Kidney epithelial cell (primary cell): ENCODE data around the gene OMA1. TPM values are rescaled to one million over a fixed set of nuclear protein-coding genes. Genes with fewer than 3 reads are reported as not detected.

Experiments
- DNase-seq: peaks from one replicate; pipeline ENCODE4 v3.0.0-alpha.2; 2010; ENCODE audit warnings: low read depth
- H3K27me3 ChIP-seq: 2 replicates; pipeline ENCODE4 v1.6.0; 2011; ENCODE audit warnings: low read length; ENCODE audit not compliant: control insufficient read depth, insufficient read depth
- H3K36me3 ChIP-seq: 2 replicates; pipeline ENCODE4 v1.5.1; 2011; ENCODE audit warnings: low read length; ENCODE audit not compliant: control insufficient read depth, insufficient read depth
- H3K4me3 ChIP-seq: 2 replicates; pipeline ENCODE4 v1.5.1; 2011; ENCODE audit warnings: low read depth, mild to moderate bottlenecking, control low read depth, low read length
- CTCF ChIP-seq: IDR thresholded peaks from 2 replicates; pipeline ENCODE4 v1.5.1; 2011; ENCODE audit warnings: mild to moderate bottlenecking, moderate library complexity, low read length, control low read depth, inconsistent platforms; ENCODE audit not compliant: insufficient read depth, poor library complexity, severe bottlenecking
- total RNA-seq: library from RNA; depleted of rRNA; stranded (reverse); fragments of >200 nt; gene quantifications from 2 replicates; pipeline ENCODE4 v1.2.3, GENCODE V29; 2015

Gene OMA1
- total RNA-seq, 1 donor from 2014 or later: 10.2 TPM

- TF ChIP-seq CTCF: no peak
- H3K36me3 ChIP-seq: no peaks in the 10 kb centered on the region
- no peak for DNase-seq
- H3K4me3 ChIP-seq: no peak overlapping the region
- H3K27me3 ChIP-seq: no peaks in the 10 kb centered on the region
Measured at GRCh38 chr1:58481962-58482361, 64.6 kb downstream of the OMA1 start.

- Histone ChIP-seq H3K27me3 (no peaks in the 10 kb centered on the region), H3K36me3 (no peaks in the 10 kb centered on the region), H3K4me3 (no peak overlapping the region)
- no peak for DNase-seq
- no peak for TF ChIP-seq CTCF
Measured at GRCh38 chr1:58480191-58480590, 66.3 kb downstream of the OMA1 start.

- no peak overlapping the region for H3K4me3 ChIP-seq
- no peaks in the 10 kb centered on the region for H3K36me3 ChIP-seq
- no peak for DNase-seq
- H3K27me3 ChIP-seq: no peaks in the 10 kb centered on the region
- no peak for TF ChIP-seq CTCF
Measured at GRCh38 chr1:58477390-58477789, 69.1 kb downstream of the OMA1 start.

GRCh38 chr1:58476179-58476578 is 70.3 kb downstream of the OMA1 start:
- DNase-seq: no peak
- Histone ChIP-seq H3K27me3 (no peaks in the 10 kb centered on the region), H3K36me3 (no peaks in the 10 kb centered on the region)

GRCh38 chr1:58469476-58469875 is 77.0 kb downstream of the OMA1 start:
- Histone ChIP-seq H3K4me3 (no peak overlapping the region), H3K36me3 (no peaks in the 10 kb centered on the region), H3K27me3 (no peaks in the 10 kb centered on the region)
- TF ChIP-seq CTCF: no peak
- DNase-seq: no peak

More at GRCh38 chr1:58476179-58476578, 70.3 kb downstream of the OMA1 start:
- no peak for TF ChIP-seq CTCF
- no peak overlapping the region for H3K4me3 ChIP-seq

GRCh38 chr1:58469016-58469415 is 77.5 kb downstream of the OMA1 start:
- no peak for TF ChIP-seq CTCF
- H3K27me3 ChIP-seq: no peaks in the 10 kb centered on the region
- DNase-seq: no peak
- H3K4me3 ChIP-seq: no peak overlapping the region
- no peaks in the 10 kb centered on the region for H3K36me3 ChIP-seq
